IMR-90 (cell line): ENCODE results near the gene EIF4G3. TPM values are rescaled to one million over a fixed set of nuclear protein-coding genes. Genes with fewer than 3 reads are reported as not detected.
A peak's percentile ranks its signal among the peaks of the same experiment; 100 is the strongest.

Experiments used
- ATAC-seq: fragments of 200-7000 bp; cut with Tn5 transposase; 2 replicates; pipeline ENCODE4 v1.9.1; 2020; ENCODE audit warnings: low read depth, mild to moderate bottlenecking, moderate library complexity
- BruUV-seq: library from RNA; stranded (reverse); fragments of 400-500 nt; replicated peaks from 2 replicates; lab custom pipeline; 2021; lab: Mats Ljungman, UMichigan
- CTCF ChIA-PET: fragments of 300-600 bp; formaldehyde crosslinking; extraction: SDS; loops from one replicate; lab custom pipeline; 2021; ENCODE audit warnings: antibody characterized with exemption; lab: Yijun Ruan, JAX
- POLR2A ChIA-PET: fragments of 300-600 bp; sonication (Branson Sonifier 250); formaldehyde crosslinking; loops from one replicate; lab custom pipeline; 2022; ENCODE audit warnings: antibody characterized with exemption; ENCODE audit not compliant: unreplicated experiment; lab: Charles Lee
- DNase-seq: peaks from one replicate; pipeline ENCODE4 v3.0.0; 2013
- H2AFZ ChIP-seq: replicated peaks from 2 replicates; pipeline ENCODE3; 2013; ENCODE audit warnings: low read length, mild to moderate bottlenecking; ENCODE audit not compliant: poor library complexity
- H2AK5ac ChIP-seq: 2 replicates; pipeline ENCODE4 v1.6.1; 2013; ENCODE audit warnings: low read depth, low read length, inconsistent platforms
- H2AK9ac ChIP-seq: replicated peaks from 2 replicates; pipeline ENCODE3; 2013; ENCODE audit warnings: mild to moderate bottlenecking, low read depth, low read length, moderate library complexity; ENCODE audit not compliant: poor library complexity
- H2BK120ac ChIP-seq: 2 replicates; pipeline ENCODE4 v1.6.1; 2013; ENCODE audit warnings: low read depth, low read length, inconsistent platforms
- H2BK15ac ChIP-seq: 3 replicates; pipeline ENCODE4 v1.6.1; 2013; ENCODE audit warnings: low read depth, low read length, inconsistent platforms
- H2BK20ac ChIP-seq: 2 replicates; pipeline ENCODE4 v1.6.1; 2013; ENCODE audit warnings: low read depth, mild to moderate bottlenecking, inconsistent platforms, low read length, moderate library complexity
- H2BK5ac ChIP-seq: 2 replicates; pipeline ENCODE4 v1.6.1; 2013; ENCODE audit warnings: mild to moderate bottlenecking, low read depth, low read length, inconsistent platforms; ENCODE audit not compliant: poor library complexity, severe bottlenecking
- H3K14ac ChIP-seq: replicated peaks from 2 replicates; pipeline ENCODE4 v1.6.1; 2013; ENCODE audit warnings: low read depth, low read length, inconsistent platforms
- H3K18ac ChIP-seq: 2 replicates; pipeline ENCODE4 v1.6.1; 2013; ENCODE audit warnings: low read depth, low read length, control low read depth
- H3K23ac ChIP-seq: 2 replicates; pipeline ENCODE4 v1.6.1; 2013; ENCODE audit warnings: low read depth, low read length, inconsistent platforms
- H3K27ac ChIP-seq: 2 replicates; pipeline ENCODE4 v1.5.1; 2013; ENCODE audit warnings: mild to moderate bottlenecking, control low read depth, low read length; ENCODE audit not compliant: insufficient read depth
- H3K27me3 ChIP-seq: 2 replicates; pipeline ENCODE4 v1.6.1; 2013; ENCODE audit warnings: low read length; ENCODE audit not compliant: control insufficient read depth, insufficient read depth
- H3K36me3 ChIP-seq: 2 replicates; pipeline ENCODE4 v1.6.1; 2013; ENCODE audit warnings: low read length, mixed read lengths; ENCODE audit not compliant: control insufficient read depth, insufficient read depth
- H3K4ac ChIP-seq: 2 replicates; pipeline ENCODE4 v1.6.1; 2013; ENCODE audit warnings: low read depth, low read length, inconsistent platforms
- H3K4me1 ChIP-seq: 2 replicates; pipeline ENCODE4 v1.6.1; 2013; ENCODE audit warnings: low read length, mixed read lengths; ENCODE audit not compliant: control insufficient read depth, insufficient read depth
- H3K4me2 ChIP-seq: 2 replicates; pipeline ENCODE4 v1.6.1; 2013; ENCODE audit warnings: low read depth, mild to moderate bottlenecking, control low read depth, low read length, moderate library complexity
- H3K4me3 ChIP-seq: 2 replicates; pipeline ENCODE4 v1.5.1; 2013; ENCODE audit warnings: low read depth, mild to moderate bottlenecking, control low read depth, low read length, moderate library complexity; ENCODE audit not compliant: insufficient read depth
- H3K56ac ChIP-seq: 2 replicates; pipeline ENCODE4 v1.6.1; 2013; ENCODE audit warnings: low read length, inconsistent platforms; ENCODE audit not compliant: insufficient read depth; ENCODE audit errors: extremely low read depth
- H3K79me1 ChIP-seq, 2 experiments: 2 replicates each; pipeline ENCODE4 v1.6.1; 2013; ENCODE audit warnings: low read length in 2 of 2, inconsistent platforms in 1 of 2, low read depth in 1 of 2
- H3K9ac ChIP-seq: 2 replicates; pipeline ENCODE4 v1.6.1; 2013; ENCODE audit warnings: low read depth, low read length, control low read depth
- H3K9me1 ChIP-seq: 2 replicates; pipeline ENCODE4 v1.6.1; 2013; ENCODE audit warnings: low read length, inconsistent platforms; ENCODE audit not compliant: insufficient read depth
- H3K9me3 ChIP-seq: 2 replicates; pipeline ENCODE4 v1.6.1; 2013; ENCODE audit warnings: low read length; ENCODE audit not compliant: control insufficient read depth, insufficient read depth
- H4K20me1 ChIP-seq: 2 replicates; pipeline ENCODE4 v1.6.1; 2013; ENCODE audit warnings: low read length, inconsistent platforms; ENCODE audit not compliant: insufficient read depth
- H4K5ac ChIP-seq: 2 replicates; pipeline ENCODE4 v1.6.1; 2013; ENCODE audit warnings: mild to moderate bottlenecking, low read depth, low read length, control low read depth
- H4K8ac ChIP-seq, 2 experiments: 2 replicates each; pipeline ENCODE4 v1.6.1; 2013; ENCODE audit warnings: low read depth in 2 of 2, low read length in 2 of 2, control low read depth in 1 of 2, inconsistent platforms in 1 of 2
- H4K91ac ChIP-seq: 2 replicates; pipeline ENCODE4 v1.6.1; 2013; ENCODE audit warnings: low read depth, low read length, inconsistent platforms; ENCODE audit not compliant: insufficient read depth
- BHLHE40 ChIP-seq: fragments of 150-350 bp; IDR thresholded peaks from 2 replicates; pipeline ENCODE4 v1.6.1; 2016; ENCODE audit warnings: mild to moderate bottlenecking, low read depth, low read length
- CEBPB ChIP-seq: IDR thresholded peaks from 2 replicates; pipeline ENCODE4 v1.6.1; 2012; ENCODE audit warnings: low read depth, low read length, improper control_type of control experiment
- CHD1 ChIP-seq: IDR thresholded peaks from 2 replicates; pipeline ENCODE4 v1.6.1; 2012; ENCODE audit warnings: low read depth, low read length, improper control_type of control experiment
- FOS ChIP-seq: fragments of 150-350 bp; IDR thresholded peaks from 2 replicates; pipeline ENCODE4 v1.6.1; 2016; ENCODE audit warnings: low read depth, low read length
- MAFK ChIP-seq: IDR thresholded peaks from 2 replicates; pipeline ENCODE4 v1.6.1; 2012; ENCODE audit warnings: low read depth, low read length, improper control_type of control experiment
- MXI1 ChIP-seq: IDR thresholded peaks from 2 replicates; pipeline ENCODE4 v1.6.1; 2012; ENCODE audit warnings: low read depth, mild to moderate bottlenecking, low read length, moderate library complexity, borderline replicate concordance
- NFE2L2 ChIP-seq: fragments of 150-350 bp; IDR thresholded peaks from 2 replicates; pipeline ENCODE4 v1.6.1; 2016; ENCODE audit warnings: low read depth, mild to moderate bottlenecking, low read length
- POLR2A ChIP-seq: IDR thresholded peaks from 2 replicates; pipeline ENCODE4 v1.6.1; 2012; ENCODE audit warnings: mild to moderate bottlenecking, low read depth, low read length
- RCOR1 ChIP-seq: IDR thresholded peaks from 2 replicates; pipeline ENCODE4 v1.6.1; 2012; ENCODE audit warnings: mild to moderate bottlenecking, low read length, improper control_type of control experiment; ENCODE audit not compliant: insufficient replicate concordance
- RFX5 ChIP-seq: IDR thresholded peaks from 2 replicates; pipeline ENCODE4 v1.8.0; 2012; ENCODE audit warnings: low read depth, mild to moderate bottlenecking, low read length, moderate library complexity
- SMC3 ChIP-seq: fragments of 150-350 bp; IDR thresholded peaks from 2 replicates; pipeline ENCODE4 v1.6.1; 2016; ENCODE audit warnings: low read depth, mild to moderate bottlenecking, antibody characterized with exemption, low read length, moderate library complexity
- WGBS, 2 experiments: methylation state at CpG; one replicate each; pipeline versions ENCODE4 v1.1.5 to v1.1.7; 2013; ENCODE audit warnings: missing lambda C conversion rate in 2 of 2; ENCODE audit not compliant: insufficient read length in 1 of 2; ENCODE audit errors: extremely low coverage in 2 of 2; 5-methylcytosine and 5-hydroxymethylcytosine counted together
- dilution Hi-C: fragments of 300-500 bp; cut with HindIII; formaldehyde crosslinking; loops from one replicate; pipeline ENCODE4 v1.14.3; 2018; ENCODE audit warnings: low sequenced_read_pairs; ENCODE audit not compliant: unreplicated experiment
- in situ Hi-C: fragments of 300-500 bp; cut with MboI; formaldehyde crosslinking; loops from 3 replicates; pipeline ENCODE4 v1.14.3; 2019; ENCODE audit warnings: low sequenced_read_pairs, inconsistent platforms, mixed read lengths
- intact Hi-C: fragments of 100-400 bp; cut with micrococcal nuclease; formaldehyde crosslinking; loops from 2 replicates; pipeline ENCODE4 v1.10.0; 2022
- polyA plus RNA-seq, 3 experiments: library from polyadenylated mRNA; depleted of rRNA; stranded (reverse); fragments of >200 nt; gene quantifications; 2 replicates each; pipeline ENCODE4 v1.2.3, GENCODE V29; 2012; ENCODE audit warnings: low replicate concordance in 1 of 3
- total RNA-seq: library from RNA; depleted of rRNA; stranded (reverse); fragments of >200 nt; gene quantifications from 2 replicates; pipeline ENCODE4 v1.2.3, GENCODE V29; 2012
- TF ChIP-seq, protein P1 (sequence below): conservative IDR thresholded peaks from 2 replicates; pipeline ENCODE4 v1.5.1; 2012; ENCODE audit warnings: mild to moderate bottlenecking, low read depth, low read length, improper control_type of control experiment
- TF ChIP-seq, protein P2 (sequence below): fragments of 150-350 bp; IDR thresholded peaks from 2 replicates; pipeline ENCODE4 v1.6.1; 2016; ENCODE audit warnings: low read depth, mild to moderate bottlenecking, low read length, moderate library complexity, borderline replicate concordance

The EIF4G3 gene
- total and polyA plus RNA-seq, 2 of the 4 experiments (the other 2 are of a cell fraction), result 25.8 to 49.2 TPM

DNA sequence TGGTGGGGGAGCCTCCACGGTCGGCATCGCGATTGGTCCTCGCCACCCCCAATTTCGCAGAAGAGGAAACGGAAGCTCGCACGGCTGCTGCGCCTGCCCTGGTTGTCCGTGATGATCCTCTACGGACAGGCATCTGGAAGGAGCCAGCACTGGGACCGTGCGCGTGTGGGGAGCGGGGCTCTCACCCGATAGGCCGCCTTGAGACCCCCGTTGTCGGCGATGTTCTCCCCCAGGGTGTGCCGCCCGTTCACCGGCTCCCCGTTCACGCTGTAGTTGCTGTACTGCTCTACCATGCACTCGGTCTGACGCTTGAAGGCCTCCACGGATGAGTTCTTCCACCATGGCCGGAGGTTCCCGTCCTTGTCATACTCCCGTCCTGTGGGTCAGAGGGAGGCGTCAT is 48.4 kb upstream of the EIF4G3 start:
- Histone ChIP-seq H3K27ac (no peak overlapping the region), H3K4ac (no peak overlapping the region), H2BK5ac (no peak overlapping the region), H3K36me3 (peaks cover 64% of the 10 kb centered on the region), H3K4me3 (no peak overlapping the region), H3K4me1 (peaks cover 2% of the 10 kb centered on the region; the same call in 1 of the 2 replicates), H3K27me3 (no peaks in the 10 kb centered on the region), H2BK20ac (no peak overlapping the region), H4K5ac (no peak overlapping the region), H3K9ac (no peak overlapping the region), H3K14ac (no peak overlapping the region), H3K56ac (no peak overlapping the region), H2AK9ac (no peak overlapping the region), H3K4me2 (no peak overlapping the region), H2AFZ (peak overlapping the region; percentile 21), H3K9me3 (no peaks in the 10 kb centered on the region), H3K18ac (no peak overlapping the region), H4K8ac (no peak overlapping the region), H3K79me1 (peaks cover 0 to 9% of the 10 kb centered on the region in 2 experiments; a peak in 1 of 4 replicates), H2BK120ac (no peak overlapping the region), H4K91ac (no peak overlapping the region), H2AK5ac (no peak overlapping the region), H2BK15ac (no peak overlapping the region), H3K23ac (no peak overlapping the region), H4K20me1 (peaks cover 4% of the 10 kb centered on the region; the same call in 1 of the 2 replicates), H3K9me1 (peaks cover 15% of the 10 kb centered on the region)
- BruUV-seq, result no TSS peak
- DNase-seq (no peak), ATAC-seq (no peak)
- TF ChIP-seq MAFK (no peak), FOS (no peak), RFX5 (no peak), NFE2L2 (no peak), MXI1 (no peak), CEBPB (no peak), SMC3 (no peak), CHD1 (no peak), BHLHE40 (no peak), RCOR1 (no peak), POLR2A (no peak)
- TF ChIP-seq, protein P1, sequence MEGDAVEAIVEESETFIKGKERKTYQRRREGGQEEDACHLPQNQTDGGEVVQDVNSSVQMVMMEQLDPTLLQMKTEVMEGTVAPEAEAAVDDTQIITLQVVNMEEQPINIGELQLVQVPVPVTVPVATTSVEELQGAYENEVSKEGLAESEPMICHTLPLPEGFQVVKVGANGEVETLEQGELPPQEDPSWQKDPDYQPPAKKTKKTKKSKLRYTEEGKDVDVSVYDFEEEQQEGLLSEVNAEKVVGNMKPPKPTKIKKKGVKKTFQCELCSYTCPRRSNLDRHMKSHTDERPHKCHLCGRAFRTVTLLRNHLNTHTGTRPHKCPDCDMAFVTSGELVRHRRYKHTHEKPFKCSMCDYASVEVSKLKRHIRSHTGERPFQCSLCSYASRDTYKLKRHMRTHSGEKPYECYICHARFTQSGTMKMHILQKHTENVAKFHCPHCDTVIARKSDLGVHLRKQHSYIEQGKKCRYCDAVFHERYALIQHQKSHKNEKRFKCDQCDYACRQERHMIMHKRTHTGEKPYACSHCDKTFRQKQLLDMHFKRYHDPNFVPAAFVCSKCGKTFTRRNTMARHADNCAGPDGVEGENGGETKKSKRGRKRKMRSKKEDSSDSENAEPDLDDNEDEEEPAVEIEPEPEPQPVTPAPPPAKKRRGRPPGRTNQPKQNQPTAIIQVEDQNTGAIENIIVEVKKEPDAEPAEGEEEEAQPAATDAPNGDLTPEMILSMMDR, result no peak
- TF ChIP-seq, protein P2, sequence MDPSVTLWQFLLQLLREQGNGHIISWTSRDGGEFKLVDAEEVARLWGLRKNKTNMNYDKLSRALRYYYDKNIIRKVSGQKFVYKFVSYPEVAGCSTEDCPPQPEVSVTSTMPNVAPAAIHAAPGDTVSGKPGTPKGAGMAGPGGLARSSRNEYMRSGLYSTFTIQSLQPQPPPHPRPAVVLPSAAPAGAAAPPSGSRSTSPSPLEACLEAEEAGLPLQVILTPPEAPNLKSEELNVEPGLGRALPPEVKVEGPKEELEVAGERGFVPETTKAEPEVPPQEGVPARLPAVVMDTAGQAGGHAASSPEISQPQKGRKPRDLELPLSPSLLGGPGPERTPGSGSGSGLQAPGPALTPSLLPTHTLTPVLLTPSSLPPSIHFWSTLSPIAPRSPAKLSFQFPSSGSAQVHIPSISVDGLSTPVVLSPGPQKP, result no peak
- ChIA-PET CTCF (interaction anchor here (0.6 kb wide), 1 partner anchor 13 kb away, joined by 6 read pairs; no protein-coding TSS in a partner anchor), POLR2A (no interaction called here)
- intact Hi-C loops, result no loop called here
- WGBS, 2 experiments, result 98% methylated on average over 26 of the region's 33 CpGs; no CpG with 5 or more reads in 1 of the 2 experiments
- dilution Hi-C loops, result no loop called here
- in situ Hi-C loops, result no loop called here
